GM10248 (cell line): ENCODE results near the gene THAP11.
"Not testable (repeated sequence)": the region's sequence is repeated elsewhere in the genome, so short reads cannot be mapped to it uniquely, and the experiment has no call there.

ENCODE experiments used
- CTCF ChIA-PET: fragments of 300-600 bp; sonication (Branson Sonifier 250); formaldehyde crosslinking; extraction: SDS; loops from one replicate; lab custom pipeline; 2021; ENCODE audit warnings: antibody characterized with exemption; lab: Yijun Ruan, JAX
- POLR2A ChIA-PET: fragments of 350-650 bp; sonication (Branson Sonifier 250); formaldehyde crosslinking; extraction: SDS; loops from one replicate; lab custom pipeline; 2020; ENCODE audit warnings: antibody characterized with exemption; lab: Yijun Ruan, JAX
- DNase-seq: peaks from one replicate; pipeline ENCODE4 v3.0.0; 2012; ENCODE audit errors: extremely low spot score
- TF ChIP-seq, protein P1 (sequence below): IDR thresholded peaks from 2 replicates; pipeline ENCODE4 v1.5.1; 2012; ENCODE audit warnings: mild to moderate bottlenecking, low read depth; ENCODE audit errors: extremely low read depth, missing control alignments, control extremely low read depth

THAP11 gene

DNA sequence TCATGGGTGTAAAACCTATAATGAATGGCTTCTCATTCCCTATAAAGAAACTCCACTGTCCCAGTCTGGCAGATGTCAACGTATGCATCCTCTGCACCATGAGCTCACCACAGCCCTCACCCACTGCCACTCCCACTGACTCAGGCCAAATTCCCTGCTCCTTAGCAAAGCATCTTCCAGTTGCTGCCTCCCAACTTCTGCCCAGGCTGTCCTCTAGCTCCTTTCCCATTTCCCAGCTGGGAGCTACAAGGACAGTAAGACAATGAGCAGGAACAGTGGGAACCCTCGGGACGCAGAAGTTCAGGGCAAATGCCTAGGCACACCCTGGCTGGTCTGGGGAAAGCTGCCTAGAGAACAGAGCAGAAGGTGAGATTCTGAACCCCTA lies 9.1 kb upstream of the THAP11 start:
- POLR2A ChIA-PET = interaction anchor here (1.0 kb wide), 1 partner anchor 18 kb away, joined by 3 read pairs; no protein-coding TSS in a partner anchor
- no peak for DNase-seq
- CTCF ChIA-PET = interaction anchor here (0.8 to 11.3 kb wide), 11 partner anchors 8 to 319 kb away, joined by 3 to 159 read pairs (median 4); no protein-coding TSS in a partner anchor
- TF ChIP-seq, protein P1, sequence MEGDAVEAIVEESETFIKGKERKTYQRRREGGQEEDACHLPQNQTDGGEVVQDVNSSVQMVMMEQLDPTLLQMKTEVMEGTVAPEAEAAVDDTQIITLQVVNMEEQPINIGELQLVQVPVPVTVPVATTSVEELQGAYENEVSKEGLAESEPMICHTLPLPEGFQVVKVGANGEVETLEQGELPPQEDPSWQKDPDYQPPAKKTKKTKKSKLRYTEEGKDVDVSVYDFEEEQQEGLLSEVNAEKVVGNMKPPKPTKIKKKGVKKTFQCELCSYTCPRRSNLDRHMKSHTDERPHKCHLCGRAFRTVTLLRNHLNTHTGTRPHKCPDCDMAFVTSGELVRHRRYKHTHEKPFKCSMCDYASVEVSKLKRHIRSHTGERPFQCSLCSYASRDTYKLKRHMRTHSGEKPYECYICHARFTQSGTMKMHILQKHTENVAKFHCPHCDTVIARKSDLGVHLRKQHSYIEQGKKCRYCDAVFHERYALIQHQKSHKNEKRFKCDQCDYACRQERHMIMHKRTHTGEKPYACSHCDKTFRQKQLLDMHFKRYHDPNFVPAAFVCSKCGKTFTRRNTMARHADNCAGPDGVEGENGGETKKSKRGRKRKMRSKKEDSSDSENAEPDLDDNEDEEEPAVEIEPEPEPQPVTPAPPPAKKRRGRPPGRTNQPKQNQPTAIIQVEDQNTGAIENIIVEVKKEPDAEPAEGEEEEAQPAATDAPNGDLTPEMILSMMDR = no peak

DNA sequence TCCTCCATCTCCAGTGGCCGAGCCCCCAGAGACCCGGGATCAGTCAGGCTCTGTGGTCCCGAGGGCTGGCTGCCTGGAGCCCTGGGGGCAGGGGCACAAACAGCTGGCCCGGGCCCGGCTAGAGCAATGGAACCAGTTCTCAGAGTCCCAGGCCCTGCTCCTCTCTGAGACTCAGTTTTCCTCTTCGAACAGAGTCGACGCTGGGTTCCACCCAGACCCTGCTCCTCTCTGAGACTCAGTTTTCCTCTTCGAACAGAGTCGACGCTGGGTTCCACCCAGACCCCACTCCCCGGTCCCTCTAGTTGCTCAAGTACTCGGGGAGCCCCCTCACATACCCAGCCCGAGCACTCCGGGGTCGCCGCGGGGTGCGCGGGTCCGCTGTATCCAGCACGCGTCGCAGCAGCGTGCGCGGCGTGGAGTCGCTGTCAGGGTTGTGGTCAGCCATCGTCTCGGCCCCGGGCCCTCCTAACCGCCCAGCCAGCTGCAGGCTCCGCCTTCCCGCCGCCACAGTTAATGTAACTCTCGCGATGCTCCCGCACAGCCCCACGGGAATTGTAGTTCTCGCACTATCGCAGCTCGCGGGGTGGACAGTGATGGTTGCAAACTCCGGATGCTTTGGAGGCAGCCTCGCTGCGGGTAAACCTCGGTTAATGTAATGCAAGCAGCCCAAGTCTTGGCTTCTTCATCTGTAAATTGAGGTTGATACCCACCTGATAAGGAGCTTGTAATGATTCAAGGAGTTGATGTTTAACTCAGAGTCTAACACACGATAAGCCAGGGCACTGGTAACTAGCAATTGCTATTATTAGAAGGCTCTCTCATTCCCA lies 8.5 kb upstream of the THAP11 start:
- DNase-seq = peak; percentile 98
- POLR2A ChIA-PET = interaction anchor here (0.6 to 1.0 kb wide), 2 partner anchors 10 to 17 kb away, joined by 3 read pairs; no protein-coding TSS in a partner anchor
- TF ChIP-seq, protein P1 = no peak
- CTCF ChIA-PET = interaction anchor here (0.7 to 11.3 kb wide), 12 partner anchors 7 to 320 kb away, joined by 3 to 159 read pairs (median 4); no protein-coding TSS in a partner anchor

DNA sequence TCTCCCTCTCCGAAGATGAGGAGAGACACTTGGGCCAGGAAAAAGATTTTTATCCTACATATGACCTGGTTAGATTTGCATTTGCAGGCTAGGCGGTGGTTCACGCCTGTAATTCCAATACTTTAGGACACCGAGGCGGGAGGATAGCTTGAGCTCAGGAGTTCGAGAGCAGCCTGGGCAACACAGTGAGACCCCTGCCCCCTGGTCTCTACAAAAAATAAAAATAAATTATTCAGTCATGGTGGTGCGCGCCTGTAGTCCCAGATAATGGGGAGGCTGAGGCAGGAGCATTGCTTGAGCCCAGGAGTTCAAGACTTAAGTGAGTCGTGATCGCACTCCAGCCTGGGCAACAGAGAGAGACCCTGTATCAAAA lies 7.9 kb upstream of the THAP11 start:
- TF ChIP-seq, protein P1 = no peak
- ChIA-PET CTCF (interaction anchor here (0.7 to 11.3 kb wide), 6 partner anchors 9 to 313 kb away, joined by 3 to 159 read pairs (median 4); no protein-coding TSS in a partner anchor), POLR2A (interaction anchor here (0.6 to 1.0 kb wide), 2 partner anchors 10 to 16 kb away, joined by 3 read pairs; no protein-coding TSS in a partner anchor)
- no peak for DNase-seq

DNA sequence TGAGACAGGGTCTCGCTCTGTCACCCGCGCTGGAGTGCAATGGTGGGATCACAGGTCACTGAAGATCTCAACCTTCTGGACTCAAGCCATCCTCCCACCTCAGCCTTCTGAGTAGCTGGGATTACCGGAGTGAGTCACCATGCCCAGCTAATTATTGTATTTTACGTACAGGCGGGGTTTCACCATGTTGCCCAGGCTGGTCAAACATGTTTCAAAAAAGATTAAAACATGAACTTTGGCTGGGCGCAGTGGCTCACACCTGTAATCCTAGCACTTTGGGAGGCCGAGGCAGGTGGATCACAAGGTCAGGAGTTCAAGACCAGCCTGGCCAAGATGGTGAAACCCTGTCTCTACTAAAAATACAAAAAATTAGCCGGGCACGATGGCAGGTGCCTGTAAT lies 4.9 kb upstream of the THAP11 start:
- POLR2A ChIA-PET, DNase-seq: not testable (repeated sequence)

DNA sequence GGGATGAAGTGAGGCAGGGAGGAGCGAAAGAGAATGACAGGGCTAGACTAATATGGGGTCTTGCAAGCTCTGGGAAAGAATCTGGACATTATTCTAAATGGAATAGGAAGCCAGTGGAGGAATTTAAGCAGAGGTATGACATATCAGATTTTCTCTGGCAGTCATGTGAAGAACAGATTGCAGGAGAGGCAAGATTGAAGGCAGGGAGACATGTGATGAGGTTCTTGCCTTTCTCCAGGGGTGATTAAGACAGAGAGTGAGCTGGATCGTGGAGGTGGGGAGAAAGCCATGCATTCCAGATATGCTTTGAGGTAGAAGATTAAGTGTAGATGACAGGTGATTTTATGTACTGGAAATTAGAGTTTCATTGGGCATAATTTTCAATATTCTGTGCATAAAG lies 4.3 kb upstream of the THAP11 start:
- ChIA-PET CTCF (interaction anchor here (1.0 to 2.5 kb wide), 5 partner anchors 8 to 165 kb away, joined by 3 to 13 read pairs (median 4); partner anchors contain the start of gene NUTF2), POLR2A (no interaction called here)
- TF ChIP-seq, protein P1 = no peak
- DNase-seq = no peak

More for the DNA sequence above, 4.9 kb upstream of the THAP11 start:
- CTCF ChIA-PET = interaction anchor here (1.0 to 2.5 kb wide), 5 partner anchors 9 to 164 kb away, joined by 3 to 13 read pairs (median 4); partner anchors contain the start of gene NUTF2

DNA sequence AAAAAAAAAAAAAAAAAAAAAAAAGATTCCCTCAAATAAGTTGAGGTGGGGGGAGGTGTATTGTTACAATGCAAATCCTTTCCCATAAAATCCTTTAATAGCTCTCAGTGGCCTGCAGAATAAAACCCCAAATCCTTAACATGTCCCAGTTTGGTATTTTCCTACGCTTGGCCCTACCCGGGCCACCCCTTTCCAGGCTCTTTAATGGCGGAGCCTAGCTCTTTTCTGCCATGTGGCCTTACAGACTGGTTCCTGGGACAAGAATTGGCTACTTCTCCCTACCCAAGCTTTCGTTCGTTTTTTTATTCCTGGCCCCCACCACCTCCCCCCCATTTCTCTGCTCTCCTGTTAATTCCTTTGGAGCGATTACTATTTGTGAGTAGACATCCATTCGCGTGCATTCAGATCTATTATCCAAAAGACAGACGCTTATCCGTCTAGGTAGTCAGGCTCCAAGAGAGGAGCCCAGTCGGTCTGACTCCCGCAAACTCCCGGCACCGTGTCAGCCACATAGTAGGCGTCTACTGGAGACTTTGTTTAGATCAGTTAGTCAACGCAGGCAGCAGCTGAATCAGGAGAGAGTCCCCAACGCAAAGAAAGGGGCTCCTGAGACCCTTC lies 813 bp upstream of the THAP11 start:
- no peak for DNase-seq
- TF ChIP-seq, protein P1 = no peak
- CTCF ChIA-PET = interaction anchor here (0.7 to 1.5 kb wide), 7 partner anchors 8 to 231 kb away, joined by 3 to 10 read pairs (median 3); no protein-coding TSS in a partner anchor
- POLR2A ChIA-PET = no interaction called here
